Smooth muscle cell (in vitro differentiated cells): ENCODE data around the gene PAPOLA. TPM values are rescaled to one million over a fixed set of nuclear protein-coding genes. Genes with fewer than 3 reads are reported as not detected.

ENCODE experiments used
- DNase-seq: peaks from one replicate; lab custom pipeline; 2025; ENCODE audit not compliant: unreplicated experiment; lab: John Stamatoyannopoulos, UW
- H2AFZ ChIP-seq: fragments of 200-600 bp; sonication (generic); 2 replicates; pipeline ENCODE4 v1.6.0; 2016; ENCODE audit warnings: antibody characterized with exemption, low read depth, mild to moderate bottlenecking
- H3F3A ChIP-seq: fragments of 200-600 bp; sonication (generic); 2 replicates; pipeline ENCODE4 v1.6.0; 2017; ENCODE audit warnings: antibody characterized with exemption, low read depth
- H3K27ac ChIP-seq: fragments of 200-600 bp; sonication (generic); 2 replicates; pipeline ENCODE4 v1.5.1; 2016; ENCODE audit warnings: low read depth, mild to moderate bottlenecking
- H3K27me3 ChIP-seq: fragments of 200-600 bp; sonication (generic); 2 replicates; pipeline ENCODE4 v1.6.1; 2016; ENCODE audit warnings: low read depth, mild to moderate bottlenecking
- H3K36me3 ChIP-seq: fragments of 200-600 bp; sonication (generic); 2 replicates; pipeline ENCODE4 v1.5.1; 2016; ENCODE audit warnings: low read depth
- H3K4me1 ChIP-seq: fragments of 200-600 bp; sonication (generic); 2 replicates; pipeline ENCODE4 v1.5.1; 2016; ENCODE audit warnings: low read depth
- H3K4me2 ChIP-seq: fragments of 200-600 bp; sonication (generic); 2 replicates; pipeline ENCODE4 v1.6.0; 2016; ENCODE audit warnings: mild to moderate bottlenecking
- H3K4me3 ChIP-seq: fragments of 200-600 bp; sonication (generic); 2 replicates; pipeline ENCODE4 v1.5.1; 2016; ENCODE audit warnings: mild to moderate bottlenecking
- H3K79me2 ChIP-seq: fragments of 200-600 bp; sonication (generic); 2 replicates; pipeline ENCODE4 v1.6.0; 2016; ENCODE audit warnings: low read depth, mild to moderate bottlenecking
- H3K9ac ChIP-seq: fragments of 200-600 bp; sonication (generic); 2 replicates; pipeline ENCODE4 v1.6.0; 2016; ENCODE audit warnings: low read depth
- H3K9me3 ChIP-seq: fragments of 200-600 bp; sonication (generic); replicated peaks from 2 replicates; pipeline ENCODE4 v1.5.1; 2016; ENCODE audit warnings: low read depth
- H4K20me1 ChIP-seq: fragments of 200-600 bp; sonication (generic); 2 replicates; pipeline ENCODE4 v1.6.0; 2016; ENCODE audit warnings: low read depth
- WGBS: methylation state at CpG from one replicate; pipeline ENCODE4 v1.1.7; 2016; ENCODE audit warnings: low lambda C conversion rate; 5-methylcytosine and 5-hydroxymethylcytosine counted together
- polyA plus RNA-seq: library from polyadenylated mRNA; unstranded; fragments of >200 nt; fragmentation: Nextera tagmentation; extraction: Ambion mirVana; gene quantifications from 2 replicates; pipeline ENCODE4 v1.2.1, GENCODE V29; 2016
- total RNA-seq: library from RNA; depleted of rRNA; stranded (reverse); fragments of >200 nt; gene quantifications from 2 replicates; pipeline ENCODE4 v1.2.3, GENCODE V29; 2014
- TF ChIP-seq, protein P1 (sequence below): fragments of 200-600 bp; sonication (generic); IDR thresholded peaks from 2 replicates; pipeline ENCODE4 v1.5.1; 2017; ENCODE audit warnings: borderline replicate concordance, mild to moderate bottlenecking, antibody characterized with exemption; ENCODE audit not compliant: insufficient read depth, poor library complexity, severe bottlenecking

PAPOLA gene
- total and polyA plus RNA-seq, 2 experiments from 2014 or later: 109 to 137 TPM

DNA sequence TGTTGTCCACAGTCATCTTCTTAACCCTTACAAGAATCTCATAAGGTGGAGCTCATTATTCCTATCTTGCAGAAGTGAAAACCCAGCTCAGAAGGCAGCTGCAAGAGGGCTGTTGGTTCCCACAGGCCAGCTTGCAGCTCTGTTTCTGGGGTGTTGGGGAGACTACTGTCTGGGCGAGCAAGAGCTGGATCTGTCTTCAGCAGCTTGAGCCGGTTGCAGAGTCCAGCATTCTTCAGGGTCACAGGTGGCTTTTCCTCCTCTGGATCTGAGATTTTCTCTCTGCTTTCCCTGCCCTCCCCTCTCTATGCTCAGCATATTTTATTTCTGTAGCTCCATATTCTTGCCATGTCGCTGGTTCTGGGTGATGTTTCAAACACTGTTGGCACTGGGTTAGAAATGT lies 87.4 kb downstream of the PAPOLA start:
- TF ChIP-seq, protein P1, sequence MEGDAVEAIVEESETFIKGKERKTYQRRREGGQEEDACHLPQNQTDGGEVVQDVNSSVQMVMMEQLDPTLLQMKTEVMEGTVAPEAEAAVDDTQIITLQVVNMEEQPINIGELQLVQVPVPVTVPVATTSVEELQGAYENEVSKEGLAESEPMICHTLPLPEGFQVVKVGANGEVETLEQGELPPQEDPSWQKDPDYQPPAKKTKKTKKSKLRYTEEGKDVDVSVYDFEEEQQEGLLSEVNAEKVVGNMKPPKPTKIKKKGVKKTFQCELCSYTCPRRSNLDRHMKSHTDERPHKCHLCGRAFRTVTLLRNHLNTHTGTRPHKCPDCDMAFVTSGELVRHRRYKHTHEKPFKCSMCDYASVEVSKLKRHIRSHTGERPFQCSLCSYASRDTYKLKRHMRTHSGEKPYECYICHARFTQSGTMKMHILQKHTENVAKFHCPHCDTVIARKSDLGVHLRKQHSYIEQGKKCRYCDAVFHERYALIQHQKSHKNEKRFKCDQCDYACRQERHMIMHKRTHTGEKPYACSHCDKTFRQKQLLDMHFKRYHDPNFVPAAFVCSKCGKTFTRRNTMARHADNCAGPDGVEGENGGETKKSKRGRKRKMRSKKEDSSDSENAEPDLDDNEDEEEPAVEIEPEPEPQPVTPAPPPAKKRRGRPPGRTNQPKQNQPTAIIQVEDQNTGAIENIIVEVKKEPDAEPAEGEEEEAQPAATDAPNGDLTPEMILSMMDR: no peak
- no peak overlapping the region for H3K4me3 ChIP-seq
- WGBS: 98% methylated on average over 3 of the region's 3 CpGs
- peaks cover 17% of the 10 kb centered on the region for H3K27me3 ChIP-seq
- H3F3A ChIP-seq: no peaks in the 10 kb centered on the region
- no peaks in the 10 kb centered on the region for H3K79me2 ChIP-seq
- no peaks in the 10 kb centered on the region for H4K20me1 ChIP-seq
- no peak overlapping the region for H3K27ac ChIP-seq
- no peak for DNase-seq
- no peaks in the 10 kb centered on the region for H3K4me1 ChIP-seq
- no peak overlapping the region for H3K4me2 ChIP-seq
- no peaks in the 10 kb centered on the region for H3K36me3 ChIP-seq
- no peak overlapping the region for H3K9ac ChIP-seq
- H3K9me3 ChIP-seq: no peaks in the 10 kb centered on the region
- no peak overlapping the region for H2AFZ ChIP-seq

DNA sequence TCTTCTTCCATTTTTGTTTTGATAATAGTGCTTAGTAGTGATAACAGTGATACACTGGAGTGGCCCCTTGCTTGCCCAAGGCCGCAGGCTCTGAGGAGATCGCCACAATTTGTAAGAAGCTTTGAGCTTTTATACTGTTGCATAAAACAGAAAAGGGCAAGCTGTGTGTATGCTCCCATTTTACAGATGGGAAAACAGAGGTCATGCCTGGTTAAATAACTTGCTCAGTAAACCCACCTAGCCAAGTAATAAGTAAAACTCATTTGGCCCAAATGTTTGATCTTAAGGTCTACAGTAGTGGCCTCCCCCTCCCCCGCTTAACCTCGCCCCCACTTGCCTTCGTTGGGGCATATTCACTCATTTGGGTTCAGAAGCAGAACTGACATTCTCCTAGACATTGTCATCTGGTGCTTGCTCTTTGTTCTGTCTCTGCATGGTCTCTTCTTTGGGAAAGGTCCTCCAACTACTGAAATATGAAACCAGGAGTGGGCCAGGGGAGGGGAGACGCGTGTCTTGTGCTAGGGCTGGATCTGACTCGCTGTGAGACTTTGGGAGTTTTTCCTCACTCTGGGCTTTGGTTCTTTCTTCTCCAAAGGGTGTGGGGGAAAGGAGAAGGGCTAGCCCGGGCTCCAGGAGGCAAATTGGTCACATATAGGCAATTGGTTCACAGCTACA lies 88.1 kb downstream of the PAPOLA start:
- no peaks in the 10 kb centered on the region for H3K4me1 ChIP-seq
- H3K9me3 ChIP-seq: no peaks in the 10 kb centered on the region
- no peaks in the 10 kb centered on the region for H3F3A ChIP-seq
- DNase-seq: no peak
- H3K36me3 ChIP-seq: no peaks in the 10 kb centered on the region
- peaks cover 9% of the 10 kb centered on the region for H3K27me3 ChIP-seq
- H3K4me3 ChIP-seq: no peak overlapping the region
- no peak overlapping the region for H3K4me2 ChIP-seq
- H2AFZ ChIP-seq: no peak overlapping the region
- no peaks in the 10 kb centered on the region for H3K79me2 ChIP-seq
- no peak overlapping the region for H3K27ac ChIP-seq
- TF ChIP-seq, protein P1: no peak
- WGBS: 72% methylated on average over 9 of the region's 9 CpGs
- no peaks in the 10 kb centered on the region for H4K20me1 ChIP-seq
- no peak overlapping the region for H3K9ac ChIP-seq

DNA sequence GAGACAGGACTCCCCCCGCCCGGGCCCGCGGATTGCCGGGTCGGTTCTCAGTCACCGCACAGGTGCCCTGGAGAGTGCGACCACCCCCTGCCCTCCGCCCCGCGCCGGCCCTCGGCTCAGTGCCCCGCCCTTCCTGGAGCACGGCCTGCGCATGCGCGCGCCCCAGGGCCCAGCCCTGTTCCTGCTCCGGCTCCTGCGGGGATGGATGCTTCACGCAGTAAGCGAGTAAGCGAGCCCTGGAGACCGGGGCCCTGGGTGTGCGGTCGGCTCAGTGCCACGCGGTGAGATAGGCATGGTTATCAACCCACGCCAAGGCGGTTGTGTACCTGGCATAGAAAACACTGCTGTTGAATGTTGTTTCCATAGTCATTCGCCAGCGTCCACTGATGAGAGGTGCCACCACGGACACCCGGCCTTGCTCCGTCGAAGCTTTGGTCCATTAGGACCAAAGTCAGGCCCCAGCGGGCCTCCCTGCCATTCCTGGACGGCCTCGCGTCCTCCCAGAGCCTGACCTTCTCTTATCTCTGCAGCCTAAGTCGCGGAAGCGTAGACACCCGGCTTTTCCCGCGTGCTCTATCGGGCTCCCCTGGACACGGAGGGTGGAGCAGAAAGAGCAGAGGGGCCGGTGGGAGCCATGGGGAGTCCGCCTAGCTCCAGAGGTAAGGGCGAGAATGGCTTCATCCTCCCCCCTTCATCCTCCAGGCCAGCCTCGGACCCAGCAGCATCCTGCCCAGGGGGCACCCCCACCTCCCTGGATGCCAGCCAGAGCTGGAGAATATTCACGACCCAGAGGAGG lies 90.6 kb downstream of the PAPOLA start:
- H3K36me3 ChIP-seq: no peaks in the 10 kb centered on the region
- H3K4me1 ChIP-seq: no peaks in the 10 kb centered on the region
- no peak overlapping the region for H3K4me2 ChIP-seq
- H3K27me3 ChIP-seq: no peaks in the 10 kb centered on the region
- H3K27ac ChIP-seq: no peak overlapping the region
- no peaks in the 10 kb centered on the region for H3K79me2 ChIP-seq
- H3K9ac ChIP-seq: no peak overlapping the region
- no peak overlapping the region for H2AFZ ChIP-seq
- H4K20me1 ChIP-seq: no peaks in the 10 kb centered on the region
- no peaks in the 10 kb centered on the region for H3F3A ChIP-seq
- H3K4me3 ChIP-seq: no peak overlapping the region
- H3K9me3 ChIP-seq: no peaks in the 10 kb centered on the region
- 96% methylated on average over 41 of the region's 54 CpGs for WGBS
- DNase-seq: no peak
- TF ChIP-seq, protein P1: no peak
